K562 (cell line): Measurements from ENCODE around the gene STK16. TPM values are rescaled to one million over a fixed set of nuclear protein-coding genes. Genes with fewer than 3 reads are reported as not detected.

Experiments used
- E4F1 ChIP-seq: fragments of 250-450 bp; sonication (Bioruptor Pico); IDR thresholded peaks from 2 replicates; pipeline ENCODE4 v1.5.0; 2021; ENCODE audit warnings: mild to moderate bottlenecking, borderline replicate concordance
- ESRRB ChIP-seq: fragments of 250-450 bp; sonication (Bioruptor Pico); IDR thresholded peaks from 2 replicates; pipeline ENCODE4 v1.5.0; 2020; ENCODE audit warnings: mild to moderate bottlenecking, moderate library complexity, borderline replicate concordance
- FOS ChIP-seq: IDR thresholded peaks from 3 replicates; pipeline ENCODE4 v1.6.1; 2011; ENCODE audit not compliant: insufficient read length; ENCODE audit errors: extremely low read depth
- HDAC1 ChIP-seq, 2 experiments: fragments of 450-650 bp; IDR thresholded peaks; 2 replicates each; pipeline ENCODE4 v1.6.1; 2016 to 2017; ENCODE audit warnings: inconsistent platforms in 1 of 2, mild to moderate bottlenecking in 1 of 2, moderate library complexity in 1 of 2
- HDAC2 ChIP-seq: fragments of 450-650 bp; IDR thresholded peaks from 2 replicates; pipeline ENCODE4 v1.6.1; 2016; ENCODE audit warnings: mild to moderate bottlenecking
- HMG20B ChIP-seq: fragments of 250-450 bp; sonication (Bioruptor Pico); IDR thresholded peaks from 2 replicates; pipeline ENCODE4 v1.5.0; 2021; ENCODE audit warnings: mild to moderate bottlenecking
- MITF ChIP-seq: IDR thresholded peaks from 2 replicates; pipeline ENCODE4 v1.6.1; 2014; ENCODE audit warnings: antibody characterized with exemption
- NR3C1 ChIP-seq: sonication (generic); formaldehyde crosslinking; IDR thresholded peaks from 2 replicates; pipeline ENCODE4 v1.8.1; 2022; ENCODE audit warnings: missing genetic modification reagents
- NRF1 ChIP-seq, 2 experiments: fragments of 450-650 bp; IDR thresholded peaks in 1 of 2; conservative IDR thresholded peaks in 1 of 2; 2 replicates each; pipeline ENCODE4 v1.6.1; 2014; ENCODE audit warnings: mild to moderate bottlenecking in 2 of 2
- POLR2AphosphoS2 ChIP-seq: IDR thresholded peaks from 2 replicates; pipeline ENCODE4 v1.6.1; 2012; ENCODE audit warnings: low read length, improper control_type of control experiment
- PRPF4 ChIP-seq: fragments of 200-400 bp; formaldehyde crosslinking; IDR thresholded peaks from one replicate; pipeline ENCODE4 v1.6.1; 2017; ENCODE audit warnings: low read length, low read depth, mild to moderate bottlenecking; ENCODE audit not compliant: insufficient read depth, poor library complexity, severe bottlenecking
- SMAD2 ChIP-seq: fragments of 150-350 bp; IDR thresholded peaks from 2 replicates; pipeline ENCODE4 v1.6.1; 2014; ENCODE audit warnings: low read depth, mild to moderate bottlenecking, low read length
- SMARCB1 ChIP-seq: IDR thresholded peaks from 2 replicates; pipeline ENCODE4 v1.6.1; 2011; ENCODE audit warnings: improper control_type of control experiment, low read depth; ENCODE audit not compliant: insufficient read length
- SREBF2 ChIP-seq: sonication (generic); formaldehyde crosslinking; IDR thresholded peaks from 2 replicates; pipeline ENCODE4 v1.4.0; 2020; ENCODE audit warnings: mild to moderate bottlenecking, missing genetic modification reagents
- THRB ChIP-seq: fragments of 450-650 bp; formaldehyde crosslinking; conservative IDR thresholded peaks from 2 replicates; pipeline ENCODE4 v1.4.0; 2022; ENCODE audit warnings: mild to moderate bottlenecking, missing genetic modification characterization
- TOE1 ChIP-seq, 2 experiments: fragments of 450-650 bp in 1 of 2; sonication (generic) in 1 of 2; formaldehyde crosslinking in 1 of 2; IDR thresholded peaks; 2 replicates each; pipeline versions ENCODE4 v1.7.1 to v1.8.0; 2016 to 2022; ENCODE audit warnings: borderline replicate concordance in 2 of 2, mild to moderate bottlenecking in 2 of 2, antibody characterized with exemption in 1 of 2, inconsistent platforms in 1 of 2, low read depth in 1 of 2, missing genetic modification reagents in 1 of 2, moderate library complexity in 1 of 2
- ZHX1 ChIP-seq: fragments of 150-350 bp; conservative IDR thresholded peaks from 2 replicates; pipeline ENCODE4 v1.6.1; 2014; ENCODE audit warnings: low read length
- ZNF197 ChIP-seq: fragments of 200-800 bp; sonication (Bioruptor generic); IDR thresholded peaks from 2 replicates; pipeline ENCODE4 v1.6.1; 2016; ENCODE audit warnings: low read depth, missing genetic modification characterization, missing compliant biosample characterization
- ZNF354B ChIP-seq: fragments of 250-450 bp; sonication (Bioruptor Pico); IDR thresholded peaks from 2 replicates; pipeline ENCODE4 v1.4.0; 2020
- ZNF780A ChIP-seq: fragments of 250-450 bp; sonication (Bioruptor Pico); IDR thresholded peaks from 2 replicates; pipeline ENCODE4 v1.5.0; 2021; ENCODE audit warnings: mild to moderate bottlenecking
- polyA plus RNA-seq, 8 experiments: library from polyadenylated mRNA; depleted of rRNA in 4 of 8; stranded (reverse) in 5 of 8; unstranded in 3 of 8; fragments of >200 nt; fragmentation: Nextera tagmentation in 2 of 8; fragmentation: Illumina TruSeq in 1 of 8; extraction: Ambion mirVana in 2 of 8; extraction: Trizol in 1 of 8; gene quantifications; 2 replicates each; pipeline versions ENCODE4 v1.2.1 to v1.2.3, GENCODE V29; 2011 to 2014; ENCODE audit warnings: inconsistent platforms in 1 of 8, missing spikeins in 1 of 8
- total RNA-seq, 7 experiments: library from RNA; depleted of rRNA in 6 of 7; stranded (reverse); fragments of >200 nt in 6 of 7; fragmentation: Illumina TruSeq in 2 of 7; extraction: Trizol in 2 of 7; gene quantifications; 2 replicates each; pipeline versions ENCODE4 v1.2.1 to v1.2.3, GENCODE V29; 2011 to 2021; ENCODE audit warnings: low replicate concordance in 1 of 7

The STK16 gene
- total and polyA plus RNA-seq, 9 of the 15 experiments (the other 6 are each of a cell fraction or from before 2014, with no cell fraction given) = 5.4 to 36.2 (median 17.8) TPM

GRCh38 chr2:219279151-219279915 is 34.1 kb downstream of the STK16 start, which contains the start of gene DNAJB2 (continued):
- TF ChIP-seq ZHX1 (no peak), E4F1 (CRISPR knock-in tag) (peak; percentile 78; the same call in 1 of the 2 replicates), ESRRB (no peak), NR3C1 (CRISPR knock-in tag) (no peak), HMG20B (CRISPR knock-in tag) (no peak), MITF (no peak), HDAC1 (IDR thresholded peaks at IDR 0.05) (no peak), POLR2AphosphoS2 (no peak), TOE1 (IDR thresholded peaks at IDR 0.05; ENCODE audit: borderline replicate concordance) (peak; percentile 14; the same call in 1 of the 2 replicates), TOE1 (CRISPR knock-in tag; IDR thresholded peaks at IDR 0.05; ENCODE audit: borderline replicate concordance, low read depth) (no peak), SMARCB1 (no peak), ZNF197 (CRISPR knock-in tag) (peak; percentile 93; the same call in 1 of the 2 replicates), SMAD2 (no peak), PRPF4 (no peak), HDAC2 (no peak; the same call in 1 of the 2 replicates), THRB (CRISPR knock-in tag) (no peak), NRF1 (conservative IDR thresholded peaks at IDR 0.05 in 1 of 2, IDR thresholded peaks at IDR 0.05 in 1 of 2) (peak; percentile 93), ZNF354B (no peak), FOS (no peak), SREBF2 (CRISPR knock-in tag) (no peak), ZNF780A (no peak)
